HFF-Myc (cell line): Measurements from ENCODE around the gene FAM3B.

Experiments used
- DNase-seq: peaks from one replicate; pipeline ENCODE4 v3.0.0-alpha.2; 2011; ENCODE audit warnings: low read depth; ENCODE audit errors: extremely low read depth
- H3K4me3 ChIP-seq: replicated peaks from 2 replicates; pipeline ENCODE4 v1.5.1; 2011; ENCODE audit warnings: low read depth, mild to moderate bottlenecking, control low read depth, low read length
- TF ChIP-seq, protein P1 (sequence below): IDR thresholded peaks from 2 replicates; pipeline ENCODE4 v1.5.1; 2012; ENCODE audit warnings: mild to moderate bottlenecking, low read depth, low read length, control low read depth; ENCODE audit errors: missing control alignments

The FAM3B gene

DNA sequence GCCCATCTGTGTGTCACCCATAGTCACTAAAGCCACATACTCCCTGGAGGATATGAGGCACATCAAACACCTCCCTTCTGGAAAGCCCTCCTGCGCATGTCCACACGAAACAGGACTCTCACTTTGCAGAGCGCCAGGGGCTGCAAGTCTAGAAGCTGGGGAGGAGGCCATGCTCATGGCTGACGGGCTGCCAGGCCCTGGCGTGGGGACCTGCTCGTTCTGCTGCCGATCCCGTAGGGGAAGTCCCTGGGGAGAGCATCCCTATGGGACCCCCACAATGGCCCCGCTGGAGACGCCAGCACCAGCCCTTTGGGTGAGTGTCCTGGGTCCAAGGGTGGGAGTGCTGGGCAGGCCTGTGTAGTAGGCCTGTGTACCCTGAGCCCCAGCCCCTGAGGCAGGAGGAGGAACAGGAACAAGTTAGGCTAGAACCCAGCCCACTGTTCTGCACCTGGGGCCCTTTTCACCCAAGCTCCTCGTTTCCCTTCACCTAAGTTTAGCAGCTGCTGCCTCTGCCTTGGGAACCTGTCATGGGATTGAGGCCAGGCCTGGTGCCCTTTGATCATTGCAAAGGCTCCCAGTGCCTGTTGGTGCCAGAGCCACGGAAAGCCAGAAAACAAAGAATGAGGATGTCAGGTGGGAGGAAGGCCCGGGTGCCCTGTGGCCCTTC, 9.9 kb downstream of the FAM3B start:
- no peak overlapping the region for H3K4me3 ChIP-seq
- TF ChIP-seq, protein P1, sequence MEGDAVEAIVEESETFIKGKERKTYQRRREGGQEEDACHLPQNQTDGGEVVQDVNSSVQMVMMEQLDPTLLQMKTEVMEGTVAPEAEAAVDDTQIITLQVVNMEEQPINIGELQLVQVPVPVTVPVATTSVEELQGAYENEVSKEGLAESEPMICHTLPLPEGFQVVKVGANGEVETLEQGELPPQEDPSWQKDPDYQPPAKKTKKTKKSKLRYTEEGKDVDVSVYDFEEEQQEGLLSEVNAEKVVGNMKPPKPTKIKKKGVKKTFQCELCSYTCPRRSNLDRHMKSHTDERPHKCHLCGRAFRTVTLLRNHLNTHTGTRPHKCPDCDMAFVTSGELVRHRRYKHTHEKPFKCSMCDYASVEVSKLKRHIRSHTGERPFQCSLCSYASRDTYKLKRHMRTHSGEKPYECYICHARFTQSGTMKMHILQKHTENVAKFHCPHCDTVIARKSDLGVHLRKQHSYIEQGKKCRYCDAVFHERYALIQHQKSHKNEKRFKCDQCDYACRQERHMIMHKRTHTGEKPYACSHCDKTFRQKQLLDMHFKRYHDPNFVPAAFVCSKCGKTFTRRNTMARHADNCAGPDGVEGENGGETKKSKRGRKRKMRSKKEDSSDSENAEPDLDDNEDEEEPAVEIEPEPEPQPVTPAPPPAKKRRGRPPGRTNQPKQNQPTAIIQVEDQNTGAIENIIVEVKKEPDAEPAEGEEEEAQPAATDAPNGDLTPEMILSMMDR: no peak
- no peak for DNase-seq

DNA sequence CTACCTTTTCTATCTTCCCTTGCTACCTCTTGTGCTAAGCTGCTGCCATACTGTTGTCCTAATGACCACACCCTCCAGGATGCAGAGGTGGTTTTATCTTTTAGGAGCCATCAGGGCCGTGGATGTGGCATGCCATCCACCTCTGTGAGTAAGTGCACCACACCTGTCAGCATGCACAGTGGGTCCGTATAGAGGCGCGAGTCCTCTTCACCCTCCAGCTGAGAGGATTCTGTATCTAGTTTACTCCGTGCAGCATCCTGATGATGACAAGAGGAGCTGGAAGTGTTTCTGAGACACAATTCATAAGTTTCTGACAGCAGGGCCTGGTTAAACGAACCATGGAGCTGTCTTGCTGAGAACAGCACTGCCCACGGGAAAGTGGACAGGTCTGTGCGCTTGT, 11.2 kb downstream of the FAM3B start:
- no peak for DNase-seq
- TF ChIP-seq, protein P1: no peak
- no peak overlapping the region for H3K4me3 ChIP-seq

DNA sequence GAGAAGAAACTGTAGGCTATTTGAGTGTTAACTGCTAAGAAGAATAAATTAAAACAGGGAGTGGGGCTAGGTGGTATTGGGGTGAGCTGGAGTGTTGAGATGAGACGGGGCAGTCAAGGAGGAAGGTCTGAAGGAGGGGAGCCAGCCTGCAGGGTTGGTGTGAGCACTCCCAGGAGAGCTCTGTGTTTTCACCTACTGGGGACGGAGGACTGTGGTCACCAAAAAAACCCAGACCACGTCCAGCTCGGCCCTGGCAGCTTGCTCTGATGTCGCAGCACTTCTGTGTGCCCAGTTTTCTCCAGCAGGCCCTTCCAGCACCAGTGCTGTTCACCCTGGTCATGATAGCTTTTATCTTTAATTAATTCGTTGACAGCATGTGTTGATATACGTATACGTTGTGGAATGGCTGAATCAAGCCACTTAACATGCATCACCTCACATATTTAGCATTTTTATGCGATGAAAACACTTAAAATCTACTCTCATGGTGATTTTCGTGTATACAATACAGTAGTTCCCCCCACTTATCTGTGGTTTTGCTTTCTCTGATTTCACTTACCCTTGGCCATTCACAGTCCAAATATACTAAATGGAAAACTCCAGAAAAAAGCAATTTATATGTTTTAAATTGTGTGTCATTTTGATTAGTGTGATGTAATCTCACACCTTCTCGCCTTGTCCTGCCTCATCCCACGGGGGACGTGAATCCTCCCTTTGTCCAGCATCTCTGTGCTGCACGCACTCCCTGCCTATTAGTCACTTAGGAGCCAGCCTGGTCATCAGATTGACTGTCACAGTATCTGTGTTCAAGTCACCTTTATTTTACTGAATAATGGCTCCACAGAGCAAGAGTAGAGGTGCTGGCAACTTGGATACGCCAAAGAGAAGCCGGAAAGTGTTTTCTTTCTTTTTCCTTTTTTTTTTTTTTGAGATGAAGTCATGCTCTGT, 12.3 kb downstream of the FAM3B start:
- TF ChIP-seq, protein P1: no peak
- no peak for DNase-seq
- no peak overlapping the region for H3K4me3 ChIP-seq

DNA sequence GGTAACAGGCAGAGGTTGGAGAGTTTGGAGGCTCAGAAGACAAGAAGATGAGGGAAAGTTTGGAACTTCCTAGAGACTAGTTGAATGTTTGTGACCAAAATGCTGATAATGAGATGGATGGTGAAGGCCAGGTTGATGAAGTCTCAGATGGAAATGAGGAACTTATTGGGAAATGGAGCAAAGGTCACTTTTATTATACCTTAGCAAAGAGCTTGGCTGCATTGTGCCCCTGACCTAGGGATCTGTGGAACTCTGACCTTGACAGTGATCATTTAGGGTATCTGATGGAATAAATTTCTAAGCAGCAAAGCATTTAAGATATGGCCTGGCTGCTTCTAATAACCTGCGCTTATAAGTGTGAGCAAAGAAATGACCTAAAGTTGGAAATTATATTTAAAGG, 17.2 kb downstream of the FAM3B start:
- no peak overlapping the region for H3K4me3 ChIP-seq
- TF ChIP-seq, protein P1: no peak
- no peak for DNase-seq

DNA sequence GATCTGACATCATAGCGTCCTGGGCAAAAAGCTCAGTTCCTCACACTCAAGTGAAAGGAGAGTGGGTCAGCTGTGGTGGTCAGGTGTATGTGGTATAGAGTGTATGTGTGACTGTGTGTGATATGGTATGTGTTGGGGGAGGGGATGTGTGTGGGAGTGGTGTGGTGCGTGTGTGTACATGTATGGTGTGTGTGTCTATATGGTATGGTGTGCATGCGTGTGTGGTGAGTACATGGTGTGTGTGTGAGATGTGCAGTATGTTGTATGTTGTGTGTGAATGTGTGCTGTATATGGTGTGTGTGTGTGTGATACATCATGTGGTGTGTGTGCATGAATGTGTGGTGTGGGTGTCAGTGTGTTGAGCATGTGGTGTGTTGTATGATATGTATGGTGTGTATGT, 20.9 kb downstream of the FAM3B start:
- H3K4me3 ChIP-seq: no peak overlapping the region
- DNase-seq: no peak
- TF ChIP-seq, protein P1: no peak

DNA sequence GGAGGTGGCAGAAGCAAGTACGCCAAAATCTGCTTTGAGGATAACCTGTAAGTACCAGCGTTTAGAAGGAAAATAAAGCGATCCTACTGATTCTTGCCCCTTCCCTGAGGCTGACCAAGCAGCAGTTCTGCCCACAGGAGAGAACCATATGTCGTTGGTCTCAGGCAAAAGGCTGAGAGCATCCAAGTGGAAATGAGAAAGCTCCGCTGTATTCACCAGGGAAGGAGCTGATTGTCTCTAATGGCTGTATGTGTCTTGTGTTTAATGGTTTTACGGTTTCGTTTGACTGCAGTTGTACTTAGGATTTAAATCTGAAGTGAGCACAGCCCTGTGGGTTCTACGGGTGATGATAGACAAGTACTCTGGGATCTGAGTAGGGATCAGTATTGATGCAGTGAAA, 21.9 kb downstream of the FAM3B start:
- DNase-seq: no peak
- H3K4me3 ChIP-seq: no peak overlapping the region
- TF ChIP-seq, protein P1: no peak
